K562 (cell line): Measurements from ENCODE around the gene SLC8A2. TPM values are rescaled to one million over a fixed set of nuclear protein-coding genes. Genes with fewer than 3 reads are reported as not detected.
A peak's percentile ranks its signal among the peaks of the same experiment; 100 is the strongest.

ENCODE experiments used
- BCLAF1 ChIP-seq, 2 experiments: fragments of 450-650 bp in 1 of 2; IDR thresholded peaks; 2 replicates each; pipeline ENCODE4 v1.6.1; 2011 to 2017; ENCODE audit warnings: low read depth in 2 of 2, antibody characterized with exemption in 1 of 2, borderline replicate concordance in 1 of 2, low read length in 1 of 2, mild to moderate bottlenecking in 1 of 2, mixed read lengths in 1 of 2; ENCODE audit not compliant: control insufficient read depth in 1 of 2
- CHAMP1 ChIP-seq: fragments of 450-650 bp; IDR thresholded peaks from 2 replicates; pipeline ENCODE4 v1.6.1; 2016; ENCODE audit warnings: mild to moderate bottlenecking
- CREB3 ChIP-seq: fragments of 450-650 bp; conservative IDR thresholded peaks from 2 replicates; pipeline ENCODE4 v1.6.1; 2016; ENCODE audit warnings: missing genetic modification characterization, low read depth, mild to moderate bottlenecking, missing compliant biosample characterization, moderate library complexity
- FOS ChIP-seq: IDR thresholded peaks from 3 replicates; pipeline ENCODE4 v1.6.1; 2011; ENCODE audit not compliant: insufficient read length; ENCODE audit errors: extremely low read depth
- FOXK2 ChIP-seq, 2 experiments: fragments of 450-650 bp; IDR thresholded peaks in 1 of 2; conservative IDR thresholded peaks in 1 of 2; 2 replicates each; pipeline ENCODE4 v1.6.1; 2016; ENCODE audit warnings: low read depth in 2 of 2, mild to moderate bottlenecking in 1 of 2
- GTF2E2 ChIP-seq: fragments of 200-800 bp; sonication (Bioruptor generic); IDR thresholded peaks from 2 replicates; pipeline ENCODE4 v1.6.1; 2016; ENCODE audit warnings: missing genetic modification characterization, missing compliant biosample characterization
- HNRNPL ChIP-seq: fragments of 200-400 bp; formaldehyde crosslinking; IDR thresholded peaks from 2 replicates; pipeline ENCODE4 v1.6.1; 2017; ENCODE audit warnings: low read depth, mild to moderate bottlenecking, low read length
- KLF6 ChIP-seq: fragments of 250-450 bp; sonication (Bioruptor Pico); IDR thresholded peaks from 2 replicates; pipeline ENCODE4 v1.4.0; 2020; ENCODE audit warnings: mild to moderate bottlenecking, moderate library complexity, borderline replicate concordance
- NONO ChIP-seq, 2 experiments: fragments of 200-400 bp in 1 of 2; fragments of 450-650 bp in 1 of 2; formaldehyde crosslinking in 1 of 2; IDR thresholded peaks; 2 replicates each; pipeline ENCODE4 v1.6.1; 2017; ENCODE audit warnings: low read depth in 2 of 2, mild to moderate bottlenecking in 2 of 2, moderate library complexity in 2 of 2, low read length in 1 of 2
- PML ChIP-seq: IDR thresholded peaks from 2 replicates; pipeline ENCODE4 v1.6.1; 2012; ENCODE audit warnings: low read length, inconsistent platforms
- RFX5 ChIP-seq: IDR thresholded peaks from 2 replicates; pipeline ENCODE4 v1.6.1; 2011; ENCODE audit warnings: low read depth, mild to moderate bottlenecking, improper control_type of control experiment, low read length
- SMC3 ChIP-seq: conservative IDR thresholded peaks from 2 replicates; pipeline ENCODE4 v1.6.1; 2011; ENCODE audit warnings: low read depth, low read length, improper control_type of control experiment; ENCODE audit not compliant: insufficient read depth
- TCF15 ChIP-seq: fragments of 250-450 bp; sonication (Bioruptor Pico); IDR thresholded peaks from 2 replicates; pipeline ENCODE4 v1.8.0; 2022; ENCODE audit warnings: moderate library complexity, mild to moderate bottlenecking, inconsistent platforms
- TEAD4 ChIP-seq, 2 experiments: sonication (generic) in 1 of 2; formaldehyde crosslinking in 1 of 2; IDR thresholded peaks; 2 replicates each; pipeline versions ENCODE4 v1.6.1 to v1.8.0; 2012 to 2022; ENCODE audit warnings: borderline replicate concordance in 1 of 2, inconsistent platforms in 1 of 2, low read length in 1 of 2, mild to moderate bottlenecking in 1 of 2, missing genetic modification reagents in 1 of 2
- ZBTB49 ChIP-seq: sonication (generic); formaldehyde crosslinking; IDR thresholded peaks from 2 replicates; pipeline ENCODE4 v1.8.0; 2022; ENCODE audit warnings: missing genetic modification reagents, mild to moderate bottlenecking, borderline replicate concordance
- ZNF77 ChIP-seq: fragments of 250-450 bp; sonication (Bioruptor Pico); IDR thresholded peaks from 2 replicates; pipeline ENCODE4 v1.5.0; 2020
- polyA plus RNA-seq, 8 experiments: library from polyadenylated mRNA; depleted of rRNA in 4 of 8; stranded (reverse) in 5 of 8; unstranded in 3 of 8; fragments of >200 nt; fragmentation: Nextera tagmentation in 2 of 8; fragmentation: Illumina TruSeq in 1 of 8; extraction: Ambion mirVana in 2 of 8; extraction: Trizol in 1 of 8; gene quantifications; 2 replicates each; pipeline versions ENCODE4 v1.2.1 to v1.2.3, GENCODE V29; 2011 to 2014; ENCODE audit warnings: inconsistent platforms in 1 of 8, missing spikeins in 1 of 8
- total RNA-seq, 7 experiments: library from RNA; depleted of rRNA in 6 of 7; stranded (reverse); fragments of >200 nt in 6 of 7; fragmentation: Illumina TruSeq in 2 of 7; extraction: Trizol in 2 of 7; gene quantifications; 2 replicates each; pipeline versions ENCODE4 v1.2.1 to v1.2.3, GENCODE V29; 2011 to 2021; ENCODE audit warnings: low replicate concordance in 1 of 7

Gene SLC8A2
- total and polyA plus RNA-seq, 9 of the 15 experiments (the other 6 are each of a cell fraction or from before 2014, with no cell fraction given), result 0.07 to 0.66 (median 0.24) TPM; not detected in 3

- TF ChIP-seq CREB3 (tag), result no peak
- TF ChIP-seq GTF2E2 (tag), result no peak
- TF ChIP-seq ZBTB49 (CRISPR knock-in tag), result no peak
- no peak for TF ChIP-seq PML
- peak; percentile 56 for TF ChIP-seq FOS
- no peak for TF ChIP-seq ZNF77
- TF ChIP-seq KLF6, result no peak
- no peak for TF ChIP-seq NONO (IDR thresholded peaks at IDR 0.05; ENCODE audit: low read depth in 2 of 2, low read length in 1 of 2)
- TF ChIP-seq SMC3, result no peak
- no peak for TF ChIP-seq RFX5
- TF ChIP-seq CHAMP1, result no peak
- TF ChIP-seq FOXK2 (conservative IDR thresholded peaks at IDR 0.05 in 1 of 2, IDR thresholded peaks at IDR 0.05 in 1 of 2; ENCODE audit: low read depth in 2 of 2), result peak; percentile 95 to 97
- no peak for TF ChIP-seq TCF15 (CRISPR knock-in tag)
- peak; percentile 15; the same call in 1 of the 2 replicates for TF ChIP-seq TEAD4 (IDR thresholded peaks at IDR 0.05; ENCODE audit: low read length)
- TF ChIP-seq TEAD4 (CRISPR knock-in tag; IDR thresholded peaks at IDR 0.05; ENCODE audit: borderline replicate concordance), result no peak
- TF ChIP-seq HNRNPL, result no peak
- no peak for TF ChIP-seq BCLAF1 (IDR thresholded peaks at IDR 0.05; ENCODE audit: borderline replicate concordance in 1 of 2, control insufficient read depth in 1 of 2, low read depth in 2 of 2, low read length in 1 of 2)
These were observed 43.3 kb upstream of the SLC8A2 start, which contains the start of gene NAPA (continued) for GRCh38 chr19:47514869-47515588.
